NCI-H526 (cell line): ENCODE data around the gene TMEM164.

Experiments
- DNase-seq, 2 experiments: peaks; one replicate each; lab custom pipeline; 2025; lab: John Stamatoyannopoulos, UW

Gene TMEM164

DNA sequence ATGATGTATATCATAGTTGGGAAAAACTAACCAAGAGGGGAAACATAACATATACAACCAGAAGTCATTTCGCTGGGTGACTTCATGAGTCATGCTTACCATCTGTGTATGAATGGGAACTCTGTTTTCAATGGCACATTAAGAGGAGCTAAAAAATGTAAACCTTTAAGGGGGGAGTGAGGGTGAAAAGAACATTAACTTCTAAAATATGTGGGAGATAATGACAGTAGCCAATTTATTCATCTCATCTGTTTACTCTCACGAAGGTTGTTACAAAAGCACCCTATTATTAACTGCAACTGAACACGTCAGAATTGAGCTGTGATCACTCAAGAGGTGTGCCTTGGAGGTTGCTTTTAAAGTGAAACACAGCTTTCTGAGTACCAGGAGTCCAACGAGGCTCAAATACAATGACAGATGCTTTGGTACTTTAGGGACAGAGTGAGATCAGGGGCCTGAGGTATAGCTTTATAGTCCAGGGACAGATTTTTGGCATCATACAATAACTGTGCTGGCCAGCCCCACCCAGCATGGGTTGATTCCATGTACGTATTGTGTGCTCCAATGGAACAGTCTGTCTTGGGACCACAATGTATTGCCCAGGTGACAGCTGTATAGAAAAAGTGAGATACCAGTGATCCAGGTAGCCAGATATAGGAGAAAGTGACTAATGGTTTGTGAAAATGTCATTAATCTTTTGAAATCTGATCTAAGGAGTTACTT, 207.7 kb downstream of the TMEM164 start:
- DNase-seq, result no peak

DNA sequence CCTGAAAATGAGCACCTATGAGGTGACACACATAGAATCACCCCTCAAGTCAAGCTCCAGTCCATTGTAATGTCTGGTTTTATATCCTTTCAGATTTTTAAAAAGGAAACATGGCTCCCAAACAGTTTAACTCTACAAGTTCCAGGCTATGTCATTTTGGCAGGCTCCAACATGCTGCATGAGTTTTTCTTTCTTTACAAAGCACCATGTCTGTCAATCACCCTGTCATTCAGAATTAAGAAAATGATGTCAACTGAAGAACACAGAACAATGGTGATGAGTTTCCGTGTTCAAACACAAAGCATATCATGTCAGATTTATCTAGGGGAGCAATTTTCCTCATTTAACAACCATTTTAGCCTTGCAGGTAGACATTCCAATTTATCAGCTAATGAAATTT, 208.4 kb downstream of the TMEM164 start:
- no peak for DNase-seq

DNA sequence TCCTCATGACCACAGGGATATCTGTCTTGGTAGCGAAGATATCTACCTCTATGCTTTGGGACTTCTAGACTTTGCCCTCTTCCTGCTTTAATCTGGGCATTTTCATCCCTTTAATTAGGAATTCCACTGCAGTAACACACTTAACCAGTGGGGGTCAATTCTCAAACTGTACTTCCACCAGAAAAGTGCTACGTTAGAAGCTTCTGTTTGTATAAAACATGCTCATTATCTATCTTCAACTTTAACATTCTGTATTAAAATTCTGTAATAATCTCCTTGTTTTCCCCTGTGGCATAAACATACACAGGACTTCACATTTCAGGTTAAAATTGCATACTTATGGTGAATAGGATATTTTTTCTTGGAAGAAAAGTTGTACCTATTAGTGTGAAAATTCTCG, 209.4 kb downstream of the TMEM164 start:
- DNase-seq, result no peak

DNA sequence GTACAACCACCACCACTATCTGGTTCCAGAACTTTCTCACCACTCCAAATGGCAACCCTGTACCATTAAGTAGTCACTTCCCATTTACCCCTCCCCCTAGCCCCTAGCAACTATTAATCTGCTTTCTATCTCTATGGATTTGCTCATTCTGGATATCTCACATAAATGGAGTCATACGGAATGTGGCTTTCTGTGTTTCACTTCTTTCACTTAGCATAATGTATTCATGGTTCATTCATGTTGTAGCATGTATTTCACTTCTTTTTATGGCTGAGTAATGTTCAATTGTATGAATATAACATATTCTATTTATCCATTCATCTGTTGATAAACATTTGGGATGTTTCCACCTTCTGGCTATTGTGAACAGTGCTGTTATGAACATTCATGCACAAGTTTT, 210.3 kb downstream of the TMEM164 start:
- DNase-seq, result no peak

DNA sequence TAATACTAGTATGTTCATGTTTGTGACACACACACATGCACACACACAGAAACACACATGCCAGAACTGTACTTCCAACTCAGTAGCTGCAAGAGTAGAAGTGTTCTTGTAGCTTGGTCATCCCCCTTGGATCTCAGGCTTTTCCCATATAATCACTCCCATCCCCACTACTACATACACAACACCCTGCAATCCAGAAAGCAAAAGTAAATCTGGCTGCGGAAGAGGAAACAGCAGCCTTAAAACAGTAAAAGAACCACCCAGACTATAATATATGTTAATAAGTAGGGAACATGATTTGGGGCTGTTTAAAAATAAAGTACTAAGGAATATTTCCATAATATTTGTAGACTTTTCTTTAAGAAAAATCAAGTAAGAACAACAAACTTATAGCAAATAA, 211.8 kb downstream of the TMEM164 start:
- no peak for DNase-seq

DNA sequence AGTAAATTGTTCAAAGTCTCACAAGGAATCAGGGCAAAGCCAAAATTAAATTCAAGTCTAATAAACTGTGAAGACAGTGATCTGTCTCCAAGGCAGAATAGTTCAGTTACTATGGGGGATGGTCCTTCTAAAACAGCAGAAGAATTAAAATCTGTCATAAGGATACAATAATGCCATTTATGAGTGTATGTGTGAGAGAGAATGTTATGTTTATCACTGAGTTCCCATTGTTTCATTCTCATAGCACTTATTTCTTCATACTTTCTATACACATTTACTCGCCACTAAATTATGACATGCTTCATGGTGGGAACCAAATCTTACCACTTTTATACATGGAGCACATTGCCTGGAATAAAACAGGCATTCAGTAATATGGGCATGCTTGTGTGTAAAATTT, 212.5 kb downstream of the TMEM164 start:
- no peak for DNase-seq

DNA sequence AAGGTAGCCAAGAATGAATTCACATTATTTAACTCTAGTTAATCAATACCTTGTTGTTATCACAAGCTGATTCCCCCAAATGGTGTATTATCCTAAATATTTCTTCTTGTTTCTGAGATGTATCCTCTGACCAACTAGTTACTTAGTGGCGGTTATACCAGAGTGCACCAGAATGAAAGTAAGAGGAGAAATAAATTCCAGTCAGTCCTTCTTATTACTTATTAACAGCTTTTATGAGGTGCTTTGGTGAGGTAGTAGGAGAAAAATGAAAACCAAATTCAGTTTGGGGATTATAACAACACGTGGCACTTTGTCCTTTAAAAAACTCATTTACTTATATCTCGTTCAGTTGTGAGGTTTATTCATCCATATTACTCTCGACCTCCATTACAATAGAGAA, 213.1 kb downstream of the TMEM164 start:
- DNase-seq, result no peak

DNA sequence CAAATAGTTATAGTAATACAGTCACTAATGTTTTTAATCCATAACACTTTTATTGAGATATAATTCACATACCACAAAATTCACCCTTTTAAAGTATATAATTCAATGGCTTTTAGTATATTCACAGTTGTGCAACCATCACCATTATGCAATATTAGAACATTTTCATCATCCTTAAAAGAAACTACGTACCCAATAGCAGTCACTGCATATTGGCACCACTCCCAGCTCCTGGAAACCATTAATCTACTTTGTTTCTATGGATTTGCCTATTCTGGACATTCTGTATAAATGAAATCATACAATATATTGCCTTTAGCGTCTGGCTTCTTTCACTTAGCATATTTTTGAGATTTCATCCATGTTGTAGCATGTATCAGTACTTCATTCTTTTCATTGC, 215.7 kb downstream of the TMEM164 start:
- DNase-seq, result no peak

DNA sequence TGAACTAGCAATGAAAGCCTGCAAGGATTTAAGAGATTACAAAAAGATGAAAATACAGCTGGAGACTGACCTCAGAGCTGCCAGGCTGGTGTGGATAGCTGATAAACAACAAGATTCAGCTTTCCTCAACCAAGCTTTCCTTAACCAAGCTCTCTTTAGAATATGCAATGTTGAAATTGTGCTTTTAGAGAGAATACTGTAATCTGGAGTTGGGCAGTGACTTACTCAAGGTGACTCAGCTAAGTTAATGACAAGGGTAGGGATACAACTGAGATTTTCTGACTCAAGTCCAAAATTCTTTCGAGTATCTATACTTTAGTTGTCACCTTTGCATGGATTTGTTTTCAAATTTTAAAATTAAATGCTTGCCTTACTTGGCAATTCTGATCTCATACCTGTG, 217.0 kb downstream of the TMEM164 start:
- no peak for DNase-seq

DNA sequence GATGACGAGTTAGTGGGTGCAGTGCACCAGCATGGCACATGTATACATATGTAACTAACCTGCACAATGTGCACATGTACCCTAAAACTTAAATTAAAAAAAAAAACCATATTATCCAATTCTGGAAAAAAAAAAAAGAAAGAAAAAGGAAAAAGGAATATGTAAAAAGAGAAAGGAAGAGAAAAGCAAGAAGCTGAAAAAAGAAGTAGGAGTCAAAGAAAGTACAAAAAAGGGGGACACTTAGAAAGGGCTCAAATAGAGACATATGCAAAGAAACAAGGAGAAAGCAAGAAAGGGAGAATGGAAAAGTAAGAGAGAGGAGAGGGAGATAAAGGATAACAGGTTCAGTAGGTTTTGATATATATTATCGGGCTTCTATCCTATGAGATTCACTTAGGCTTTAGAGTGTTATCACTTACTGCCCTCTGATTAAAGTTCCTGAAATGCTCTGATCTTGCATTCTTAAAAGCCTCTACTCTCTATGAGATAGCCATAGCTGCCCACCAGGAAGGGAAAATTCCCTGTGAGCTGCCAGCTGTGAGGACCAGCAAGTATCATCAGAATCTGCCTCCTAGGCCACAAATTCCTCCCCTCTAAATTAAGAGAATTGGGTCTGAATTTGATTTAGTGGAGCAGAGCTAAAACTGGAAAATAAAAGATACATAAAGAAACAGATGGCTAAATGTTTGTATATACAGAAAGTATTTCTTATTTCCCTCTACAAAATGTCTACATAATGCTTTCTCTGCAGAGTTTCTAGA, 219.8 kb downstream of the TMEM164 start:
- no peak for DNase-seq

DNA sequence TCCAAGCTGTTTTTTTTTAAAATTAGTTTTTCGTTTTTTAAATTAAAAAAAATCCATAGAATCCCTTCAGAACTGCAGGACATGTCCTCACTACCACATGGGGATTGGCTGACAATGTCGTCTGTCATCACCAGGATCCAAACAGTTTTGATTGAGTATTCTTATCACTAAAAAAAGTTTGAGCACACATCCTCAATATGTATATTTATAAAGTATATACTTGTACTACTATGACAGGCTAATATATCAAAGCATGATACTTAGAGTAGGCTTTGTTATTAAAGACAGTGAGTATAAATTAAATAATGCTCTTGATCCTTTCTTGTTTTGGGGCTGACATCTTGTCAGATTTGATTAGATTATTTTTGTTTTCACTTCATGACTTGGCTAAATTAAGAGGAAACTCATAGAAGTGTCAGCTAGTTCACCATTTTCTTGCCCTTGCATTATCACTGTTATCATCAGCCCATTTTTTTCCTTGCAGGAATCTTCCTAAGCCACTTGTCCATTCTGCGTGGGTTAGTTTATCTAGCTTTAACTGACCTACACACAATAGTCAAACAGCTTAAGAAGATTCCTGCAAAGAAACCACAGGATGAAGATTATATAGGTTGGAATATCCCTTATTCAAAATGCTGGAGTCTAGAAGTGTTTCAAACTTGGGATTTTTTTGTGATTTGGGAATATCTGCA, 222.2 kb downstream of the TMEM164 start:
- DNase-seq, result no peak

DNA sequence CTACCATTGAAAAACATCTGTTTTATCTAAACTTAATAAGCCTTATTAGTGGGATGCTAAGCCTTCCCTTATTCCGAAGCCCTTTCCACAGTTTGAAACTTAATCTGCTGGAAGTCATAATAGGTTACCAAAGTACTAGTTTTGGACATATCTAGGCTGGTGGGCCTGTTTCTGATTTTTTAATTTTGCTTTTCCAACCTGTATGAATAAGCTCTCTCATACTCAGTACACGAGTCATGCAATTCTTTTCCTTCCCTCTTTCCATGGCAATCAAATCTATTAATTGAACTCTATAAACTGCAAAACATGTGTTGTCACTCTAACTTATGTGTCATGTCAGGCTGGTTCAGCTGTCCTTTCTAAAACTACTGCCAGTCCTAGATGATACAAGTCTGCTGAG, 224.0 kb downstream of the TMEM164 start:
- no peak for DNase-seq
